H7 (cell line): Measurements from ENCODE around the gene HNRNPCL1. TPM values are rescaled to one million over a fixed set of nuclear protein-coding genes. Genes with fewer than 3 reads are reported as not detected.
"Not testable (repeated sequence)": the region's sequence is repeated elsewhere in the genome, so short reads cannot be mapped to it uniquely, and the experiment has no call there.

Experiments
- DNase-seq: peaks from one replicate; pipeline ENCODE4 v3.0.0; 2012
- H3K27me3 ChIP-seq: 2 replicates; pipeline ENCODE4 v1.6.0; 2011; ENCODE audit warnings: mild to moderate bottlenecking, low read length; ENCODE audit not compliant: control insufficient read depth, insufficient read depth
- H3K36me3 ChIP-seq: replicated peaks from 2 replicates; pipeline ENCODE4 v1.5.1; 2011; ENCODE audit warnings: low read length; ENCODE audit not compliant: control insufficient read depth, insufficient read depth
- H3K4me3 ChIP-seq: 2 replicates; pipeline ENCODE4 v1.5.1; 2011; ENCODE audit warnings: low read depth, mild to moderate bottlenecking, control low read depth, low read length, moderate library complexity; ENCODE audit not compliant: insufficient read depth
- total RNA-seq: library from RNA; depleted of rRNA; stranded (reverse); fragments of >200 nt; shearing (Covaris generic); gene quantifications from 2 replicates; pipeline ENCODE4 v1.2.3, GENCODE V29; 2014; rRNA removed

Gene HNRNPCL1
- total RNA-seq = not detected in 2 replicates

DNA sequence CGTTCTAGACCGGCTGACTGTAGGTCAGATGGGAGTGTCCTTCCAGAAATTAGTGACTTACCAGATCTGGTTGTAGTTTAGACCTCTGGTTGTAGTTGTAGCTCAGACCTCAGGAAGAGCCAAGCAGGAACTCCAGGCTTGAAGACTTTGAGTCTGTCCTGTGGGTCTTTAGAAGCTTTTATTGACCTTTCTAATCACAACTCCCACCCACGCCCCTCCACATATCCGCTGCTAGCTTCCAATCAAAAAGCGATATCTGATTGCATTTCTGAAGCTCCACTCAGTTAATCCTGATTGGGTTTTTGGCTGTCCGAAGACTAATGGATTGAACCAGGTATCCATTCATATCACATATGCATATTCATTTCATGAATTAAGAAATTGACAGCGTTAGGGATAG, at the start of gene HNRNPCL1:
HNRNPCL1 (minus strand) TSS at position 101 of the 400 bp plus-strand sequence. CDS start 431 bp downstream, outside the sequence.
- H3K27me3 ChIP-seq, DNase-seq, H3K4me3 ChIP-seq, H3K36me3 ChIP-seq: not testable (repeated sequence)

DNA sequence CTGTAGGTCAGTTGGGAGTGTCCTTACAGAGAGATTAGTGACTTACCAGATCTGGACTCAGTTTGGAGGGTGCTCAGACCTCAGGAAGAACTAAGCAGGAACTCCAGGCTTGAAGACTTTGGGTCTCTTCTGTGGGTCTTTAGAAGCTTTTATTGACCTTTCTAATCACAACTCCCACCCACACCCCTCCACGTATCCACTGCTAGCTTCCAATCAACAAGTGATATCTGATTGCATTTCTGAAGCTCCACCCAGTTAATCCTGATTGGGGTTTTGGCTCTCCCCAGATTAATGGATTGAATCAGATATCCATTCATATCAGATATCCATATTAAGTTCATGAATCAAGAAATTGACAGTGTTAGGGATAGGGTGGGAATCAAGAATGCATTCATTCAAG, 49.6 kb upstream of the HNRNPCL1 start, which contains the start of gene PRAMEF10:
PRAMEF10 (minus strand) TSS at position 101 of the 400 bp plus-strand sequence. CDS start 2,423 bp downstream, outside the sequence.
- not testable (repeated sequence) for DNase-seq, H3K4me3 ChIP-seq, H3K27me3 ChIP-seq, H3K36me3 ChIP-seq

DNA sequence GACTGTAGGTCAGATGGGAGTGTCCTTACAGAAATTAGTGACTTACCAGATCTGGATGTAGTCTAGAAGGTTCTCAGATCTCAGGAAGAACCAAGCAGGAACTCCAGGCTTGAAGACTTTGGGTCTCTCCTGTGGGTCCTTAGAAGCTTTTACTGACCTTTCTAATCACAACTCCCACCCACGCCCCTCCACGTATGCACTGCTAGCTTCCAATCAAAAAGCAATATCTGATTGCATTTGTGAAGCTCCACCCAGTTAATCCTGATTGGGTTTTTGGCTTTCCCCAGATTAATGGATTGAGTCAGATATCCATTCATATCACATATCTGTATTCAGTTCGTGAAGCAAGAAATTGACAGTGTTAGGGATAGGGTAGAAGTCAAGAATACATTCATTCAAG, 37.6 kb upstream of the HNRNPCL1 start, which contains the start of gene PRAMEF4:
PRAMEF4 (minus strand) TSS at position 101 of the 400 bp plus-strand sequence. CDS start 2,807 bp downstream, outside the sequence.
- not testable (repeated sequence) for H3K36me3 ChIP-seq, DNase-seq, H3K27me3 ChIP-seq, H3K4me3 ChIP-seq

DNA sequence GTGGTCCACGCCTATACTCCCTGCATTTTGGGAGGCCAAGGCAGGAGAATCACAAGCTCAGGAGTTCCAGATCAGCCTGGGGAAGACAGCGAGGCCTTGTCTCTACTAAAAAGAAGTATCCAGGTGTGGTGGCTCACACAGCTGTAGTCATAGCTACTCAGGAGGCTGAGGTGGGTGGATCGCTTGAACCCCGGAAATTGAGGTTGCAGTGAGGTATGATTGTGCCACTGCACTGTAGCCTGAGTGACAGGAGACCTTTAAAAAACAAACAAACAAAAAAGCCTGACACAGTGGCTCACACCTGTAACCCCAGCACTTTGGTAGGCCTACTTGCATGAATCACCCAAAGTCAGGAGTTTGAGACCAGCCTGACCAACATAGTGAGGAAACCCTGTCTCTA, 29.9 kb upstream of the HNRNPCL1 start:
- not testable (repeated sequence) for H3K36me3 ChIP-seq, H3K27me3 ChIP-seq, DNase-seq, H3K4me3 ChIP-seq

DNA sequence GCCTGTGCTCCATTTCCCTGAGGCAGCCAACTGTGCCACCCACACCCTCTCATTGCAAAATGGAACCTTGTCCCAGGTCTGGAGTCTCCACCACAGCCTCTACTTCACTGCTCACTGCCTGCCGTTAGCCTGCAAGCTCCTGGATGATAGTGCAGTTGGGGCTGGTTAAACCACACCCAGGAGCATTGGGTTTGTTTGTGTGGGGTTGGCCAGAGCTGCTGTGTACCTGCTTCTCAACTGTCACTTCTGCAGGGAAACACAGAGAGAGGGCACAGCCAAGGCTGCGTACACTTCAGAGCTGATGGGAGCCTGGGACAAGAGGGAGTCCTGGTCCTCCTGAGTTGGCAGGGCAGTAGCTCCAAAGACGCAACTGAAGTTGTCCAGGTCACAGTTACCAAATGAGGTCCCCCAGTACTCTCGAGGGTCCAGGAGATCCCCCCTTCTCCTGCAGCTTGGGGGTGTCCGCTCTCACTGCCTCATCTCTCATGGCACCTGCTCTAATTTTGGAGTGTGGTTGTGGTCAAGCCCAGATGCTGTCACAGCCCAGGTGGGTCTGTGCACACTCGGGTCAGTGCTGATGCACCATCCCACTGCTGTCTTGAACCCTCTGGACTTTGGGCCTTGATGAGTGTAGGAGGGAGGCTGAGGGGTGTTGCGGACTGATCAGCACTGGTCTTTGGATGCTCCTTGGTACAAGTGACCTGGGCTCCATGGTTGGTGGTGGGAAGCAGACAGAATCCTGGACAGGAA, 14.8 kb upstream of the HNRNPCL1 start:
- H3K36me3 ChIP-seq, H3K27me3 ChIP-seq, H3K4me3 ChIP-seq, DNase-seq: not testable (repeated sequence)

DNA sequence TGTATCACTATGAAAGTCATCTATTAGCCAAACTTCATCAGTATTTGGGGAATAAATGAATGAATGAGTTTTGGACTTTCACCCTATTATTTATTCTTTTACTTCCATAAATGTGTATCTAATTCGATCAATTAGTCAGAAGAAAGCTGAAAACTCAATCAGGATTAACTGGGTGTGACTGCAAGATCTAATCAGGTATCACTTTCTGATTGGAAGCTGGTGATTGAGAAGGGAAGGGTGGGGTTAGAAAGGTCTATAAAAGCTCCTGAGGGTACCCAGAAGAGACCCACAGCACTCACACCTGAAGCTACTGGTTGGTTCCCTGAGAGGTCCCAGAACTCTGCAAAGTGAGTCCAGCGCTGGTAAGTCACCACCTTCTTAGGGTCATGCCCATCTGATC, 8.3 kb upstream of the HNRNPCL1 start, which contains the start of gene PRAMEF2:
PRAMEF2 (plus strand) TSS at position 301 of the 400 bp plus-strand sequence. CDS start 1,924 bp downstream, outside the sequence.
- not testable (repeated sequence) for DNase-seq, H3K36me3 ChIP-seq, H3K27me3 ChIP-seq, H3K4me3 ChIP-seq

DNA sequence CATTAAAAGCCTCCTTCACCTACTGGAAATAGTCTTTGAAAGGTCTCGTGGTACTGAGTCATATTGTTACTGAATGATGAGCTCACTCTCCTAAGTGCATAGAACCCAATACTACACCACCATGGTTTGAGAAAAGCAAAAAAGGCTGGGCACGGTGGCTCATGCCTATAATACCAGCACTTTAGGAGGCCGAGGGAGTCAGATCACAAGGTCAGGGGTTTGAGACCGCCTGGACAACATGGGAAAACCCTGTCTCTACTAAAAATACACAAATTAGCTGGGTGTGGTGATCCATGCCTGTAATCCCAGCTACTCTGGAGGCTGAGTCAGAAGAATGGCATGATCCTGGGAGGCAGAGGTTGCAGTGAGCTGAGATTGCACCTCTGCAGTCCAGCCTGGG, 3.3 kb upstream of the HNRNPCL1 start:
- DNase-seq = no peak
- Histone ChIP-seq H3K27me3 (no peaks in the 10 kb centered on the region), H3K4me3 (no peak overlapping the region), H3K36me3 (no peaks in the 10 kb centered on the region)

DNA sequence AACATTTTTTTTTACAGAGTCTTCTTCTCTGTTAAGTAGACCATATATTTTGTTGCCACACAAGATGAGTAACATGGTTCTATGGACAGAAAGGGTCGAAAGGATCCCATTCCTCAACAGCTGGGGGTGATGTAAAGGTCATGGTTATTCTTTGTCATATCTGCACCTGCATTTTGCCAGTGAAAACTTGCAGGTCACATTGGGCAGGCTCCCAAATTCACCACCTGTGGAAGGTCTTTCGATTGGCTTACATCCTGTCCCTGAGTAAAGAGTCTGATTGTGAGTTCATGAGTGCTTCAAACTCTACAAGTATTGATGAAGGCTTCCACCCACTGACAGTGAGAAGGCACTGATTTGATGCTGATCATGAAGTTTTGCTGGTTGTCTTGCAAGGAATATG, 15.3 kb downstream of the HNRNPCL1 start:
- H3K36me3 ChIP-seq, DNase-seq, H3K27me3 ChIP-seq, H3K4me3 ChIP-seq: not testable (repeated sequence)

DNA sequence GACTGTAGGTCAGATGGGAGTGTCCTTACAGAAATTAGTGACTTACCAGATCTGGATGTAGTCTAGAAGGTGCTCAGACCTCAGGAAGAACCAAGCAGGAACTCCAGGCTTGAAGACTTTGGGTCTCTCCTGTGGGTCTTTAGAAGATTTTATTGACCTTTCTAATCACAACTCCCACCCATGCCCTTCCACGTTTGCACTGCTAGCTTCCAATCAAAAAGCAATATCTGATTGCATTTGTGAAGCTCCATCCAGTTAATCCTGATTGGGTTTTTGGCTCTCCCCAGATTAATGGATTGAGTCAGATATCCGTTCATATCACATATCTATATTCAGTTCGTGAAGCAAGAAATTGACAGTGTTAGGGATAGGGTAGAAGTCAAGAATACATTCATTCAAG, 17.2 kb downstream of the HNRNPCL1 start, which contains the start of gene PRAMEF11:
PRAMEF11 (minus strand) TSS at position 101 of the 400 bp plus-strand sequence. CDS start 2,621 bp downstream, outside the sequence.
- not testable (repeated sequence) for DNase-seq, H3K36me3 ChIP-seq, H3K27me3 ChIP-seq, H3K4me3 ChIP-seq

DNA sequence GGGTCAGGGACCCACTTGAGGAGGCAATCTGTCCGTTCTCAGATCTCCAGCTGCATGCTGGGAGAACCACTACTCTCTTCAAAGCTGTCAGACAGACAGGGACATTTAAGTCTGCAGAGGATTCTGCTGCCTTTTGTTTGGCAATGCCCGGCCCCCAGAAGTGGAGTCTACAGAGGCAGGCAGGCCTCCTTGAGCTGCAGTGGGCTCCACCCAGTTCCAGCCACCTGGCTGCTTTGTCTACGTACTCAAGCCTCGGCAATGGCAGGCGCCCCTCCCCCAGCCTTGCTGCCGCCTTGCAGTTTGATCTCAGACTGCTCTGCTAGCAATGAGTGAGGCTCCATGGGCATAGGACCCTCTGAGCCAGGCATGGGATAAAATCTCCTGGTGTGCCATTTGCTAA, 29.5 kb downstream of the HNRNPCL1 start:
- not testable (repeated sequence) for H3K27me3 ChIP-seq, H3K4me3 ChIP-seq, H3K36me3 ChIP-seq, DNase-seq

DNA sequence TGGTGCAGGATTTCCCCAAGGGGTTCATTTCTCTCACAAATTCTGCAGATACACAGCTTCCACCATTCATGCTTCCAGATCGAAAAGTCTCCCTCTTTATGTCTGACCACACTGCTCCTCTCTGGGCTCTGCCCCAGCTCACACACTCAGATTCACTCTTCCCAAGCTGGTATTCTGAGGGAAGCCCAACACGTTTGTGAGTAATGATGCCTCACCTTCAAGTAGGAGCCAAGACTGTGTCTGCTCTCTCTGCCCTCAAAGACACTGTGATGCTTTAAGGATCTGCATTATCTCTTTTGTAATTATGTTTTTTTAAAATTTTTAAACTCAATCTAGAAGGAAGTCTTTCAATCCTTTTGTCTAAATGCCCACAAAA, 37.1 kb downstream of the HNRNPCL1 start:
- Histone ChIP-seq H3K4me3 (no peak overlapping the region), H3K36me3 (no peaks in the 10 kb centered on the region), H3K27me3 (no peaks in the 10 kb centered on the region)
- DNase-seq = no peak

DNA sequence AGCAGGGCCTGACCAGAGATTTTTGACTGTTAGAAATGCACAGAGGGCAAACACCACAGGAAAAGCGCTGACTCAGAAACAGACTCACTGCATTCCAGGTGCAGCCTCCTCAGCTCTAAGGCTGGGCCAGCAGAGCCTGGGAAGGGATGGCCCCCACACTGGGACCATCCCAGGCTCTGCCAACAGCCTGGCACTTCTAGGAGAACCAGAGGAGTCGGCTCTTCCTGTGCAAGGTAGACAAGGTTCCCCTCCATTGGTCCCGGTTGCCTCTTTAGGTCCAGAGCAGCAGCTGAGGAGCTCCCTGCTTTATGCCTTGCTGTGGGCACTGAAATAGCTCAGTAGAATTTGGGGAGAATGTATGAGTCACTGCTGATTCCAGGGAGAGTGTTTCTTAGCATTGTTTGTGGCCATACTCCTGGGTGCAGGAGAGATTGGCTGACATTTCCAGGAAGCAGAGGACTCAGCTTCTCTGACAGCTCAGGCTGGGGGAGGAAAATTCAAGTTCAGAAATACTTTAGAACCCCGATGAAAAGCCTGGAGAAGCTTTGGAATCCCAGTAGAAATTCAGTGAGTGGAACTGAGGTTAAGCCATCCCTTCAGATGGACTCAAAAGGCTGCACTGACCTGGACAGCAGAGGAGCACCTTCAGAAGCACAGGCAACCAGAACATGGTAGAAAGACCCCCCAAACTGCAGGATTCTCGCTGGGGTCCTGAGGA, 37.7 kb downstream of the HNRNPCL1 start:
- Histone ChIP-seq H3K27me3 (no peaks in the 10 kb centered on the region), H3K4me3 (no peak overlapping the region), H3K36me3 (no peaks in the 10 kb centered on the region)
- DNase-seq = no peak

DNA sequence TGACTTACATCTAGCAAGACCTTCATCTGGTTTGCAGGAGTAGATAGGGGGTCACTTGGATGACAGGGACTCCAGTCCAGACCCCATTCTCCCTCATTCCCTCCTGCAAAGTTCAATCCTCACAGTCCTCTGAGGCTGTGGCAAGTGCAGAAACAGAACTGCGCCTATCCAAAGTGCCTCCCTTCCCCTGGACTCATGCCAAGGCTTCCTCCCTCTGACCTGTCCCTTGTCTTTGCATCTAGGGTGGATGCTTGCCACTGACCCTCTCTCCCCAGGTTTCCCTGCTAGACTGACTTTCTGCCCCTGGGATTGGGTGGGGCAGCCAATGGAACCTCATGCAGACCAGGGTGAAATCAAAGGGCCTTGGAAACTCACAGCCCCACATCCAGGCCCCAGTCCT, 38.6 kb downstream of the HNRNPCL1 start:
- H3K4me3 ChIP-seq = no peak overlapping the region
- no peaks in the 10 kb centered on the region for H3K27me3 ChIP-seq
- no peaks in the 10 kb centered on the region for H3K36me3 ChIP-seq
- DNase-seq = no peak

DNA sequence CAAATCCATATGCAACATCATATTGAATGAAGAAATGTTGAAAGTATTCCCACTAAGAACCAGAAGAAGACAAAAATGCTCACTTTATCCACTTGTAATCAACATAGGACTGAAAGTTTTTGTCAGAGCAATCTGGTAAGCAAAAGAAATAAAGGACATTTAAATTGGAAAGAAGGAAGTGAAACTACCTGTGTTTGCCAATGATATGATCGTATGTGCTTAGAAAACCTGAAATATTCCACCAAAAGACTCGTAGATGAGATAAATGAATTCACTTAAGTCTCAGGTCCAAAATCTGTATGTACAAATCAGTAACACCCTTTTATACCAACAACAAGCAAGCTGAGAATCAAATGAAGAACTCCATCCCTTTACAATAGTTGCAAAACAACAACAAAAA, 48.8 kb downstream of the HNRNPCL1 start:
- H3K36me3 ChIP-seq = no peaks in the 10 kb centered on the region
- no peak for DNase-seq
- H3K4me3 ChIP-seq = no peak overlapping the region
- H3K27me3 ChIP-seq = no peaks in the 10 kb centered on the region

DNA sequence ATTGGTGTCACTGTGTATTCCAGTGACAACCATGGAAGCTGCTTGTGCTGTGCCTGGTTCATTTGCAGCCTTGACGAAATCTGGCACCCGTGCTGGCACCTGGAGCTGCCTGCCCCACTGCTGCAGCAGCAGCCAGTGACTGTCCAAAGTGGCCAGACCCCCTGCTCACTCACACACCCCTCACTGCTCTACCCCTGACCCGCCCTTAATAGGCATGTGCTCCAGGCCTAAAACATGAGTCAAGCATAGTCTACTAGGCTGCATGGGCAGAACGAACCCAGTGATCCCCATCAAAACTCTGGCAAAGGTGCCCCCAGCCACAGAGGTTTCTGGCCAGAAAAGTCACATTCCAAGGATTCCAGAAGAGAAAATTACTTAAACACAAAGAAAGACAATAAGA, 49.6 kb downstream of the HNRNPCL1 start:
- H3K4me3 ChIP-seq = no peak overlapping the region
- H3K36me3 ChIP-seq = no peaks in the 10 kb centered on the region
- no peak for DNase-seq
- no peaks in the 10 kb centered on the region for H3K27me3 ChIP-seq
